ENCODE data around the gene BCL6. TPM values are rescaled to one million over a fixed set of nuclear protein-coding genes. Genes with fewer than 3 reads are reported as not detected.

The BCL6 gene
- total RNA-seq, 5 donors from 2014 or later (not counting 1 experiment from before 2014, with no cell fraction given): 16.8 to 31.1 (median 27.7) TPM

- no peaks in the 10 kb centered on the region for H3K27me3 Mint-ChIP-seq
- no peaks in the 10 kb centered on the region for H3K9me3 ChIP-seq
- H3K4me3 Mint-ChIP-seq: no peak overlapping the region
- WGBS (ENCODE audit: insufficient coverage): 80% methylated on average over 4 of the region's 4 CpGs
- H3K36me3 Mint-ChIP-seq: no peaks in the 10 kb centered on the region
- no peaks in the 10 kb centered on the region for H3K36me3 ChIP-seq (ENCODE audit: control insufficient read depth in 2 of 2, extremely low read depth in 1 of 2, insufficient read depth in 1 of 2, low read length in 1 of 2)
- H3K27me3 ChIP-seq (replicated peaks in 1 of 2; ENCODE audit: control insufficient read depth in 2 of 2, extremely low read depth in 1 of 2, insufficient read depth in 2 of 2, low read length in 1 of 2): no peaks in the 10 kb centered on the region
- CTCF ChIA-PET: interaction anchor here in 1 of 2 donors (0.9 kb wide), 1 partner anchor 11 kb away, joined by 3 read pairs; no protein-coding TSS in a partner anchor
- H3K4me1 Mint-ChIP-seq: peaks cover 8 to 11% (median 10%) of the 10 kb centered on the region in 3 donors
- no peak overlapping the region for H3K27ac Mint-ChIP-seq
- H3K9me3 Mint-ChIP-seq: no peaks in the 10 kb centered on the region
- no peak for ATAC-seq (replicated peaks in 1 of 4)
- no peak overlapping the region for H3K4me3 ChIP-seq (ENCODE audit: control insufficient read depth in 1 of 2, extremely low read depth in 1 of 2, low read length in 1 of 2)
- no peak overlapping the region for H3K27ac ChIP-seq (ENCODE audit: low read length)
- no peak for DNase-seq
- POLR2A ChIA-PET: no interaction called here
- H3K4me1 ChIP-seq (ENCODE audit: control insufficient read depth in 1 of 2, extremely low read depth in 1 of 2, insufficient read depth in 2 of 2, low read length in 2 of 2): peaks cover 0 to 5% of the 10 kb centered on the region in 2 experiments
Observed at GRCh38 chr3:187709155-187709554, 36.1 kb downstream of the BCL6 start.

- DNase-seq (no peak), ATAC-seq (replicated peaks in 1 of 4) (no peak)
- no peak overlapping the region for H3K27ac ChIP-seq (ENCODE audit: low read length)
- Mint-ChIP-seq H3K36me3 (no peaks in the 10 kb centered on the region), H3K4me3 (no peak overlapping the region), H3K4me1 (peaks cover 4 to 7% (median 5%) of the 10 kb centered on the region in 3 donors), H3K9me3 (no peaks in the 10 kb centered on the region), H3K27ac (no peak overlapping the region), H3K27me3 (no peaks in the 10 kb centered on the region)
- H3K9me3 ChIP-seq: no peaks in the 10 kb centered on the region
- no peak overlapping the region for H3K4me3 ChIP-seq (ENCODE audit: control insufficient read depth in 1 of 2, extremely low read depth in 1 of 2, low read length in 1 of 2)
- CTCF ChIA-PET: no interaction called here
- H3K27me3 ChIP-seq (replicated peaks in 1 of 2; ENCODE audit: control insufficient read depth in 2 of 2, extremely low read depth in 1 of 2, insufficient read depth in 2 of 2, low read length in 1 of 2): no peaks in the 10 kb centered on the region
- POLR2A ChIA-PET: interaction anchor here in 1 of 2 donors (0.6 kb wide), 1 partner anchor 305 kb away, joined by 4 read pairs; no protein-coding TSS in a partner anchor
- H3K36me3 ChIP-seq (ENCODE audit: control insufficient read depth in 2 of 2, extremely low read depth in 1 of 2, insufficient read depth in 1 of 2, low read length in 1 of 2): no peaks in the 10 kb centered on the region
- peaks cover 0 to 2% of the 10 kb centered on the region in 2 experiments for H3K4me1 ChIP-seq (ENCODE audit: control insufficient read depth in 1 of 2, extremely low read depth in 1 of 2, insufficient read depth in 2 of 2, low read length in 2 of 2)
Observed at GRCh38 chr3:187708696-187709095, 36.6 kb downstream of the BCL6 start.

- Histone ChIP-seq H3K36me3 (ENCODE audit: control insufficient read depth in 2 of 2, extremely low read depth in 1 of 2, insufficient read depth in 1 of 2, low read length in 1 of 2) (no peaks in the 10 kb centered on the region), H3K4me1 (ENCODE audit: control insufficient read depth in 1 of 2, extremely low read depth in 1 of 2, insufficient read depth in 2 of 2, low read length in 2 of 2) (no peaks in the 10 kb centered on the region), H3K9me3 (no peaks in the 10 kb centered on the region), H3K27ac (ENCODE audit: low read length) (no peak overlapping the region), H3K4me3 (ENCODE audit: control insufficient read depth in 1 of 2, extremely low read depth in 1 of 2, low read length in 1 of 2) (no peak overlapping the region), H3K27me3 (replicated peaks in 1 of 2; ENCODE audit: control insufficient read depth in 2 of 2, extremely low read depth in 1 of 2, insufficient read depth in 2 of 2, low read length in 1 of 2) (no peaks in the 10 kb centered on the region)
- Mint-ChIP-seq H3K4me3 (no peak overlapping the region), H3K4me1 (no peaks in the 10 kb centered on the region), H3K27me3 (no peaks in the 10 kb centered on the region), H3K9me3 (no peaks in the 10 kb centered on the region), H3K36me3 (no peaks in the 10 kb centered on the region), H3K27ac (no peak overlapping the region)
- ATAC-seq (replicated peaks in 1 of 4) (no peak), DNase-seq (no peak)
- ChIA-PET CTCF (interaction anchor here in 1 of 2 donors (0.6 to 1.2 kb wide), 2 partner anchors 11 to 515 kb away, joined by 3 to 4 read pairs; no protein-coding TSS in a partner anchor), POLR2A (no interaction called here)
- WGBS (ENCODE audit: insufficient coverage): 80% methylated on average over 2 of the region's 2 CpGs
Observed at GRCh38 chr3:187706971-187707370, 38.3 kb downstream of the BCL6 start.

GRCh38 chr3:187705164-187705563 is 40.1 kb downstream of the BCL6 start:
- Histone ChIP-seq H3K4me3 (ENCODE audit: control insufficient read depth in 1 of 2, extremely low read depth in 1 of 2, low read length in 1 of 2) (no peak overlapping the region), H3K9me3 (no peaks in the 10 kb centered on the region), H3K27ac (ENCODE audit: low read length) (no peak overlapping the region), H3K36me3 (ENCODE audit: control insufficient read depth in 2 of 2, extremely low read depth in 1 of 2, insufficient read depth in 1 of 2, low read length in 1 of 2) (no peaks in the 10 kb centered on the region), H3K27me3 (replicated peaks in 1 of 2; ENCODE audit: control insufficient read depth in 2 of 2, extremely low read depth in 1 of 2, insufficient read depth in 2 of 2, low read length in 1 of 2) (peaks cover 0 to 1% of the 10 kb centered on the region in 2 experiments), H3K4me1 (ENCODE audit: control insufficient read depth in 1 of 2, extremely low read depth in 1 of 2, insufficient read depth in 2 of 2, low read length in 2 of 2) (no peaks in the 10 kb centered on the region)
- Mint-ChIP-seq H3K4me3 (no peak overlapping the region), H3K4me1 (no peaks in the 10 kb centered on the region), H3K36me3 (no peaks in the 10 kb centered on the region), H3K9me3 (no peaks in the 10 kb centered on the region), H3K27ac (no peak overlapping the region), H3K27me3 (no peaks in the 10 kb centered on the region)
- ATAC-seq (replicated peaks in 1 of 4) (no peak), DNase-seq (no peak)
- POLR2A ChIA-PET: no interaction called here
- CTCF ChIA-PET: interaction anchor here in 1 of 2 donors (1.4 kb wide), 1 partner anchor 386 kb away, joined by 3 read pairs; no protein-coding TSS in a partner anchor

- ChIA-PET CTCF (interaction anchor here (0.6 to 1.9 kb wide), 6 partner anchors 8 to 386 kb away, joined by 3 to 7 read pairs (median 3); no protein-coding TSS in a partner anchor), POLR2A (no interaction called here)
- Mint-ChIP-seq H3K9me3 (no peaks in the 10 kb centered on the region), H3K4me3 (no peak within 1 kb of the TSS), H3K36me3 (no peaks in the 10 kb centered on the region), H3K27me3 (peaks cover 0 to 4% of the 10 kb centered on the region in 2 donors), H3K27ac (no peak within 1 kb of the TSS), H3K4me1 (no peaks in the 10 kb centered on the region)
- DNase-seq (no peak), ATAC-seq (replicated peaks in 1 of 4) (no peak)
- no peak within 1 kb of the TSS for H3K4me3 ChIP-seq (ENCODE audit: control insufficient read depth in 1 of 2, extremely low read depth in 1 of 2, low read length in 1 of 2)
- H3K36me3 ChIP-seq (ENCODE audit: control insufficient read depth in 2 of 2, extremely low read depth in 1 of 2, insufficient read depth in 1 of 2, low read length in 1 of 2): no peaks in the 10 kb centered on the region
- peaks cover 0 to 14% of the 10 kb centered on the region in 2 experiments for H3K27me3 ChIP-seq (replicated peaks in 1 of 2; ENCODE audit: control insufficient read depth in 2 of 2, extremely low read depth in 1 of 2, insufficient read depth in 2 of 2, low read length in 1 of 2)
- WGBS (ENCODE audit: insufficient coverage): 100% methylated on average over 2 of the region's 4 CpGs
- no peak within 1 kb of the TSS for H3K27ac ChIP-seq (ENCODE audit: low read length)
- H3K9me3 ChIP-seq: no peaks in the 10 kb centered on the region
- H3K4me1 ChIP-seq (ENCODE audit: control insufficient read depth in 1 of 2, extremely low read depth in 1 of 2, insufficient read depth in 2 of 2, low read length in 2 of 2): no peaks in the 10 kb centered on the region
Observed at GRCh38 chr3:187702507-187703033, 42.7 kb downstream of the BCL6 start, which contains the start of gene RTP2. TSS of gene RTP2 (minus strand) at chr3:187702557. CDS start at chr3:187702128, 429 bp downstream.

- Histone ChIP-seq H3K4me1 (ENCODE audit: control insufficient read depth in 1 of 2, extremely low read depth in 1 of 2, insufficient read depth in 2 of 2, low read length in 2 of 2) (no peaks in the 10 kb centered on the region), H3K27me3 (replicated peaks in 1 of 2; ENCODE audit: control insufficient read depth in 2 of 2, extremely low read depth in 1 of 2, insufficient read depth in 2 of 2, low read length in 1 of 2) (peaks cover 0 to 22% of the 10 kb centered on the region in 2 experiments), H3K9me3 (no peaks in the 10 kb centered on the region), H3K27ac (ENCODE audit: low read length) (no peak overlapping the region), H3K36me3 (ENCODE audit: control insufficient read depth in 2 of 2, extremely low read depth in 1 of 2, insufficient read depth in 1 of 2, low read length in 1 of 2) (no peaks in the 10 kb centered on the region), H3K4me3 (ENCODE audit: control insufficient read depth in 1 of 2, extremely low read depth in 1 of 2, low read length in 1 of 2) (no peak overlapping the region)
- Mint-ChIP-seq H3K9me3 (no peaks in the 10 kb centered on the region), H3K4me1 (no peaks in the 10 kb centered on the region), H3K36me3 (no peaks in the 10 kb centered on the region), H3K27me3 (peaks cover 12 to 17% of the 10 kb centered on the region in 2 donors), H3K4me3 (no peak overlapping the region), H3K27ac (no peak overlapping the region)
- POLR2A ChIA-PET: interaction anchor here in 1 of 2 donors (0.6 kb wide), 1 partner anchor 1455 kb away, joined by 4 read pairs; no protein-coding TSS in a partner anchor
- ATAC-seq (replicated peaks in 1 of 4) (no peak), DNase-seq (no peak)
- CTCF ChIA-PET: interaction anchor here in 1 of 2 donors (0.6 kb wide), 1 partner anchor 382 kb away, joined by 3 read pairs; no protein-coding TSS in a partner anchor
- WGBS (ENCODE audit: insufficient coverage): 88% methylated on average over 2 of the region's 2 CpGs
Observed at GRCh38 chr3:187700249-187700648, 45.0 kb downstream of the BCL6 start.
